Endodermal cell (in vitro differentiated cells): ENCODE data around the gene COPS3. TPM values are rescaled to one million over a fixed set of nuclear protein-coding genes. Genes with fewer than 3 reads are reported as not detected.

ENCODE experiments used
- DNase-seq: peaks from one replicate; pipeline ENCODE4 v3.0.0-alpha.2; 2017
- H3K27ac ChIP-seq: 2 replicates; pipeline ENCODE4 v1.5.1; 2013; ENCODE audit warnings: mild to moderate bottlenecking, low read depth, low read length, moderate library complexity
- H3K27me3 ChIP-seq: 2 replicates; pipeline ENCODE4 v1.6.1; 2013; ENCODE audit warnings: mild to moderate bottlenecking, low read length, moderate library complexity; ENCODE audit not compliant: insufficient read depth, control insufficient read depth, poor library complexity, severe bottlenecking
- H3K36me3 ChIP-seq: 2 replicates; pipeline ENCODE4 v1.7.0; 2013; ENCODE audit warnings: mild to moderate bottlenecking, low read length, moderate library complexity; ENCODE audit not compliant: control insufficient read depth, insufficient read depth
- H3K4me1 ChIP-seq: one replicate; pipeline ENCODE4 v1.7.0; 2013; ENCODE audit warnings: low read length; ENCODE audit not compliant: control insufficient read depth, insufficient read depth
- H3K4me3 ChIP-seq: 2 replicates; pipeline ENCODE4 v1.5.1; 2013; ENCODE audit warnings: mild to moderate bottlenecking, low read length, moderate library complexity
- H3K9ac ChIP-seq: 2 replicates; pipeline ENCODE4 v1.6.1; 2013; ENCODE audit warnings: mild to moderate bottlenecking, low read length, moderate library complexity; ENCODE audit not compliant: poor library complexity, severe bottlenecking; ENCODE audit errors: extremely low read depth
- H3K9me3 ChIP-seq: 2 replicates; pipeline ENCODE4 v1.6.1; 2013; ENCODE audit warnings: mild to moderate bottlenecking, low read length, moderate library complexity; ENCODE audit not compliant: control insufficient read depth
- H3K27ac Mint-ChIP-seq: 2 replicates; pipeline ENCODE4 v1.8.0; 2020; ENCODE audit warnings: mixed read lengths
- H3K27me3 Mint-ChIP-seq: 2 replicates; pipeline ENCODE4 v1.8.0; 2021; ENCODE audit warnings: mild to moderate bottlenecking, mixed read lengths; ENCODE audit not compliant: insufficient read depth
- H3K36me3 Mint-ChIP-seq: 2 replicates; pipeline ENCODE4 v1.8.0; 2020; ENCODE audit warnings: low read depth, mixed read lengths
- H3K4me1 Mint-ChIP-seq: 2 replicates; pipeline ENCODE4 v1.8.0; 2020; ENCODE audit warnings: mixed read lengths
- H3K4me3 Mint-ChIP-seq: 2 replicates; pipeline ENCODE4 v1.8.0; 2020; ENCODE audit warnings: mild to moderate bottlenecking, moderate library complexity, mixed read lengths
- H3K9me3 Mint-ChIP-seq: 2 replicates; pipeline ENCODE4 v1.8.0; 2020; ENCODE audit warnings: mild to moderate bottlenecking, mixed read lengths
- CTCF ChIP-seq: fragments of 200-600 bp; sonication (generic); conservative IDR thresholded peaks from 2 replicates; pipeline ENCODE4 v1.5.0; 2021; ENCODE audit warnings: antibody characterized with exemption, mild to moderate bottlenecking
- total RNA-seq, 2 donors: library from RNA; stranded (reverse); fragmentation: NEBNext Ultra II Directional in 1 of 2; extraction: Animal tissue kit (Norgen Biotek cat#: 25700) in 1 of 2; gene quantifications; 2 replicates in 1 of 2; 3 replicates in 1 of 2; pipeline ENCODE4 v1.2.1, GENCODE V29; 2021

The COPS3 gene
- total RNA-seq, 2 donors from 2014 or later, result 63.1 to 67.5 TPM

GRCh38 chr17:17196776-17197175 lies 84.3 kb downstream of the COPS3 start:
- Histone ChIP-seq H3K4me1 (no peaks in the 10 kb centered on the region), H3K36me3 (no peaks in the 10 kb centered on the region), H3K9ac (no peak overlapping the region), H3K27ac (no peak overlapping the region), H3K4me3 (no peak overlapping the region), H3K9me3 (no peaks in the 10 kb centered on the region), H3K27me3 (no peaks in the 10 kb centered on the region)
- no peaks in the 10 kb centered on the region for H3K4me1 Mint-ChIP-seq
- DNase-seq, result no peak
- no peak overlapping the region for H3K27ac Mint-ChIP-seq
- no peaks in the 10 kb centered on the region for H3K27me3 Mint-ChIP-seq
- H3K9me3 Mint-ChIP-seq, result no peaks in the 10 kb centered on the region
- H3K36me3 Mint-ChIP-seq, result no peaks in the 10 kb centered on the region
- no peak for TF ChIP-seq CTCF
- no peak overlapping the region for H3K4me3 Mint-ChIP-seq

Other genes with a start within 250 kb of the COPS3 start
- gene MPRIP, start 238.8 kb downstream of the COPS3 start, total RNA-seq, result 100 to 1,000 TPM; 154 to 155 TPM
- 1 to 10 TPM in 1 of 2 donors, under 1 TPM in 1; 0.42 to 1.5 TPM for gene PLD6, start 74.9 kb downstream of the COPS3 start, total RNA-seq
- 10 to 100 TPM; 41.8 to 47.2 TPM for gene FLCN, start 44.1 kb downstream of the COPS3 start, total RNA-seq
- gene NT5M, start 22.1 kb upstream of the COPS3 start, total RNA-seq, result 10 to 100 TPM in 1 of 2 donors, 1 to 10 TPM in 1; 6.5 to 11.8 TPM
- 10 to 100 TPM; 18.4 to 20.5 TPM for gene MED9, start 195.8 kb upstream of the COPS3 start, total RNA-seq
- 1 to 10 TPM; 1.9 to 2.5 TPM for gene RASD1, start 215.1 kb upstream of the COPS3 start, total RNA-seq